HG02840 (cell line): ENCODE data around the gene RBBP6.
"Not testable (repeated sequence)": the region's sequence is repeated elsewhere in the genome, so short reads cannot be mapped to it uniquely, and the experiment has no call there.

ENCODE experiments used
- ATAC-seq: cut with Tn5 transposase; IDR thresholded peaks from one replicate; pipeline ENCODE4 v1.9.1; 2021; ENCODE audit warnings: mild to moderate bottlenecking, moderate library complexity, moderate number of reproducible peaks; ENCODE audit not compliant: unreplicated experiment, low FRiP score

The RBBP6 gene

GRCh38 chr16:24539295-24539849 is at the start of gene RBBP6:
TSS of gene RBBP6 (plus strand) at chr16:24539566. CDS start at chr16:24540627, 1,061 bp downstream.
- ATAC-seq, result peak; percentile 83

- no peak for ATAC-seq
These were observed 48.5 kb upstream of the RBBP6 start for GRCh38 chr16:24490866-24491265.

- ATAC-seq, result no peak
These were observed 47.6 kb upstream of the RBBP6 start for GRCh38 chr16:24491731-24492130.

GRCh38 chr16:24493821-24494220 is 45.5 kb upstream of the RBBP6 start:
- no peak for ATAC-seq

GRCh38 chr16:24495207-24495606 is 44.2 kb upstream of the RBBP6 start:
- ATAC-seq, result not testable (repeated sequence)

GRCh38 chr16:24497440-24497839 is 41.9 kb upstream of the RBBP6 start:
- no peak for ATAC-seq

- ATAC-seq, result no peak
These were observed 40.1 kb upstream of the RBBP6 start for GRCh38 chr16:24499193-24499814.

GRCh38 chr16:24504472-24505345 is 34.7 kb upstream of the RBBP6 start:
- no peak for ATAC-seq

- ATAC-seq, result no peak
These were observed 33.4 kb upstream of the RBBP6 start for GRCh38 chr16:24505959-24506358.

- ATAC-seq, result no peak
These were observed 31.3 kb upstream of the RBBP6 start for GRCh38 chr16:24507959-24508480.

- no peak for ATAC-seq
These were observed 30.8 kb upstream of the RBBP6 start for GRCh38 chr16:24508614-24509013.

- ATAC-seq, result no peak
These were observed 29.8 kb upstream of the RBBP6 start for GRCh38 chr16:24509536-24509935.

- no peak for ATAC-seq
These were observed 28.2 kb upstream of the RBBP6 start for GRCh38 chr16:24511174-24511573.

- no peak for ATAC-seq
These were observed 27.6 kb upstream of the RBBP6 start for GRCh38 chr16:24511792-24512191.

- ATAC-seq, result no peak
These were observed 25.3 kb upstream of the RBBP6 start for GRCh38 chr16:24514096-24514495.

- ATAC-seq, result no peak
These were observed 24.2 kb upstream of the RBBP6 start for GRCh38 chr16:24515186-24515585.

GRCh38 chr16:24516900-24517669 is 22.3 kb upstream of the RBBP6 start:
- no peak for ATAC-seq

- ATAC-seq, result no peak
These were observed 20.9 kb upstream of the RBBP6 start for GRCh38 chr16:24518498-24518897.

GRCh38 chr16:24520983-24521382 is 18.4 kb upstream of the RBBP6 start:
- ATAC-seq, result no peak

- no peak for ATAC-seq
These were observed 16.6 kb upstream of the RBBP6 start for GRCh38 chr16:24522751-24523150.

GRCh38 chr16:24523569-24523968 is 15.8 kb upstream of the RBBP6 start:
- ATAC-seq, result no peak
